ENCODE data around the gene FAM83E.
"Not testable (repeated sequence)": the region's sequence is repeated elsewhere in the genome, so short reads cannot be mapped to it uniquely, and the experiment has no call there.

FAM83E gene

GRCh38 chr19:48582168-48582567 is 32.7 kb downstream of the FAM83E start:
- H3K27me3 ChIP-seq, result peaks cover 0 to 26% of the 10 kb centered on the region in 2 donors
- H3K27ac ChIP-seq, result no peak overlapping the region
- H3K9me3 ChIP-seq, result no peaks in the 10 kb centered on the region
- no peak for TF ChIP-seq CTCF (IDR thresholded peaks at IDR 0.05)
- H3K4me1 ChIP-seq, result peaks cover 0 to 4% (median 0%) of the 10 kb centered on the region in 4 donors
- intact Hi-C loops (cut with DNase I; ENCODE audit: low total_unique reads), result loop anchor here (5.0 kb wide), 1 partner anchor 90 kb away; no protein-coding TSS in a partner anchor
- no peak for DNase-seq
- H3K36me3 ChIP-seq, result no peaks in the 10 kb centered on the region
- no peak overlapping the region for H3K4me3 ChIP-seq

- Histone ChIP-seq H3K27me3 (peaks cover 0 to 11% of the 10 kb centered on the region in 2 donors), H3K27ac (no peak overlapping the region), H3K4me3 (no peak overlapping the region), H3K36me3 (no peaks in the 10 kb centered on the region), H3K9me3 (no peaks in the 10 kb centered on the region), H3K4me1 (peaks cover 0 to under 1% (median 0%) of the 10 kb centered on the region in 4 donors)
- intact Hi-C loops (cut with DNase I; ENCODE audit: low total_unique reads), result no loop called here
- no peak for TF ChIP-seq CTCF (IDR thresholded peaks at IDR 0.05)
- no peak for DNase-seq
These were observed 36.0 kb downstream of the FAM83E start for GRCh38 chr19:48578891-48579290.

- DNase-seq; H3K4me1 ChIP-seq; H3K9me3 ChIP-seq; H3K36me3 ChIP-seq; H3K4me3 ChIP-seq; H3K27ac ChIP-seq; intact Hi-C loops (cut with DNase I; ENCODE audit: low total_unique reads): not testable (repeated sequence)
- H3K27me3 ChIP-seq, result peaks cover 0 to 11% of the 10 kb centered on the region in 2 donors
These were observed 37.0 kb downstream of the FAM83E start for GRCh38 chr19:48577908-48578307.

DNA sequence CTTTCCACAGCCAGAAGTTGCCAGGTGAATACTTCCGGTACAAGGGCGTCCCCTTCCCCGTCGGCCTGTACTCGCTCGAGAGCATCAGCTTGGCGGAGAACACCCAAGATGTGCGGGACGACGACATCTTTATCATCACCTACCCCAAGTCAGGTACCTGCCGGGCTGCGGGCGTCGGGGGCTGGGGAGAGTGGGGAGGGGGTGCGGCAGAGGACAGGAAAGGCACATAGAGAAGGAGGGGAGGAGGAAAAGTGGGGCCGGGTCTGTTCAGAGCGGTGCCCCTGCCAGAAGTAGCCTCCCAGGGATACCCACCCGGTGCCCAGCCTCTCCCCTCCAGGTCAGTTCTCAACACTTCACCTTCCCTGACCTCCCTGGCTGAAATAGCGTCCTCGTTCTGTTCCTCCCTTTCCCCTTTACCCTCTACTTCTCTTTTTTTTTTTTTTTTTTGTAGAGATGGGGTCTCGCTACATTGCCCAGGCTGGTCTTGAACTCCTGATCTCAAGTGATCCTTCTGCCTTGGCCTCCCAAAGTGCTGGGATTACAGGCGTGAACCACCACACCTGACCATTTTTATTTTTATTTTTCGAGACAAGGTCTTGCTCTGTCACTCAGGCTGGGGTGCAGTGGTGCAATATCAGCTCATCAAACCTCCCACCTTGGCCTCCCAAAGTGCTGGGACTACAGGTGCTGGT is 38.8 kb downstream of the FAM83E start:
- TF ChIP-seq CTCF (IDR thresholded peaks at IDR 0.05), result no peak
- intact Hi-C loops (cut with DNase I; ENCODE audit: low total_unique reads), result no loop called here
- H3K27ac ChIP-seq, result no peak overlapping the region

DNA sequence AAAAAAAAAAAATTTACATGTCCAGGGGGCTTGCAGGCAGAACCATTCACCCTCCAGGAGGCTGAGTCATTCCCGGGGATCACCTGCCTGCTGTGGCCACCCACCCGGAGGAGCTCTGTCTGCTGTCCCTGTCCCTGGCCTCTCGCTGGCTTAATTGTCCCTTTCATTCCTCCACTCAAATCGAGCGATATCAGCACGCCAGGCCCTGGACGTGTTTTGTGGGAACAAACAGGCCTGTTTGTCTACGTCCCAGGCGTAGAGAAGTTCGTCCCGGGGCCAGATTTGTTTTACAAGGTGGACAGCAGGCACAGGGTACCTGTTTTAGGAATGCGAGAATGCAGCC is 41.7 kb downstream of the FAM83E start:
- H3K27ac ChIP-seq, result no peak overlapping the region
- DNase-seq, result no peak
- intact Hi-C loops (cut with DNase I; ENCODE audit: low total_unique reads), result no loop called here
- no peaks in the 10 kb centered on the region for H3K9me3 ChIP-seq
- H3K4me1 ChIP-seq, result peaks cover 0 to 7% (median 6%) of the 10 kb centered on the region in 4 donors
- no peak for TF ChIP-seq CTCF (IDR thresholded peaks at IDR 0.05)
- H3K27me3 ChIP-seq, result no peaks in the 10 kb centered on the region
- no peaks in the 10 kb centered on the region for H3K36me3 ChIP-seq
- no peak overlapping the region for H3K4me3 ChIP-seq

More for the DNA sequence above, 38.8 kb downstream of the FAM83E start:
- no peak for DNase-seq
- no peaks in the 10 kb centered on the region for H3K36me3 ChIP-seq
- no peaks in the 10 kb centered on the region for H3K4me1 ChIP-seq
- H3K9me3 ChIP-seq, result no peaks in the 10 kb centered on the region
- H3K4me3 ChIP-seq, result no peak overlapping the region
- peaks cover 0 to 4% of the 10 kb centered on the region in 2 donors for H3K27me3 ChIP-seq

DNA sequence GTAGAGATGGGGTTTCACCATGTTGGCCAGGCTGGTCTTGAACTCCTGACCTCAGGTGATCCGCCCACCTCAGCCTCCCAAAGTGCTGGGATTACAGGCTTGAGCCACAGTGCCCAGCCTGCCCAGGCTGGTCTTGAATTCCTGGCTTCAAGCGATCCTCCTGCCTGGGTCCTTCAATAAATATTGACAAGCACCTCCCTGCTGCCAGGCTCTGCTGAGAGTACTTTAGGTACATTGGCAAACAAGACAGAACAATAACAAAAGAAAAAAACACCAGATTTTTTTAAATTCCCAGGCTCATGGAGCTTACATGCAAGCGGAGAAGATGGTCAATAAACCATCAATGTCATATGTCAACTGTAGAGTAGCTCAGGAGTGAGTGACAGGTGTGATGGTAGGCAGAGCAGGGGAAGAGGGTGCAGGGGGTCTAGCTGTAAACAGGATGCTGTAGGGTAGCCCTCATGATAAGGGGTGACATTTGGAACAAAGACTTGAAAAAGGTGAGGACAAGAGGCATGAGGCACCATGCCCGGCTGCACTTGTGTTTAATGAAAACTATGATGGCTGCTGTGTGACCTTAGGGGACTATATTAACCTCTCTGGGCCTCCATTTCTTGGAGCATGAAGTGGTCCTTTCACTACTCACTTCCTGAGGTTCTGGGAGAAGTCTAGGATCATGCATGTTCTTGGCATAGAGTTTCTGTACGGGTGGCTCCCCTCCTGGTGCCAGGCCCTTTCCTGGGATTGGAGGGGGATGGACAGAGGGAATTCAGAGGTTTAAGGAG is 43.3 kb downstream of the FAM83E start:
- H3K9me3 ChIP-seq, result no peaks in the 10 kb centered on the region
- no peaks in the 10 kb centered on the region for H3K36me3 ChIP-seq
- intact Hi-C loops (cut with DNase I; ENCODE audit: low total_unique reads), result no loop called here
- peaks cover 0 to 14% (median 12%) of the 10 kb centered on the region in 4 donors for H3K4me1 ChIP-seq
- no peaks in the 10 kb centered on the region for H3K27me3 ChIP-seq
- TF ChIP-seq CTCF (IDR thresholded peaks at IDR 0.05), result no peak
- H3K27ac ChIP-seq, result no peak overlapping the region
- DNase-seq, result no peak
- H3K4me3 ChIP-seq, result no peak overlapping the region
